ENCODE data around the gene AP1B1.
A peak's percentile ranks its signal among the peaks of the same experiment; 100 is the strongest.
"Not testable (repeated sequence)": the region's sequence is repeated elsewhere in the genome, so short reads cannot be mapped to it uniquely, and the experiment has no call there.

Gene AP1B1

DNA sequence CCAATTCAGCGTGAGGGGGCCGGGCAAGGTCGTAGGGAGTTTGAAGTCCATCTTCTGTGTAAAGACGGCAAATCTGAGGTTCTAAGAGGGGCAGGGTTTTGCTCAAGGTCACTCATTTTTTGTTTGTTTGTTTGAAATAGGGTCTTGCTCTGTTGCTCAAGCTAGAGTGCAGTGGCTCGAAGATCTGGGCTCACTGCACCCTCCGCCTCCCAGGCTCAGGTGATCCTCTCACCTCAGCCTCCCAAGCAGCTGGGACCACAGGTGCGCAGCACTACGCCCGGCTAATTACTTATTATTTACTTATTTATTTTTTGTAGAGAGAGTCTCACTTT, 355 bp upstream of the AP1B1 start:
- no peak for DNase-seq

DNA sequence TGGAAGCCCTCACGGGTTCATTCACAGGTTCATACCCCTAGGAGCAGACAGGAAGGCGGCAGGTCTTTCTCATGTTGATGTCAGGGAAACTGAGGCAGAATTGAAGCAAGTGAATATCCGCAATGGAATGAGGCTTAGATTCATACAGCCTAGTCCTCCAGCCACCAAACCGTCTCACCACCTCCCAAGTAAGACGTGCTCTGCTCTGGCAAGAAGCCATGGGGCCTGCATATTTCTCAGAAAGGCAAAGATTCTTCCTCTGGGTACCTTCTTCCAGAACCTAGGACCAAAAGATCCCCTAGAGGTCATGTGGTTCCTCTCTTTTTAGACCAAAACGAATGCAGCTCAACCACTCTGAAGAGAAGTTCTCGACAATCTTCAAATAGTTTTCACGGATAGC, 1.7 kb downstream of the AP1B1 start:
- no peak for DNase-seq

DNA sequence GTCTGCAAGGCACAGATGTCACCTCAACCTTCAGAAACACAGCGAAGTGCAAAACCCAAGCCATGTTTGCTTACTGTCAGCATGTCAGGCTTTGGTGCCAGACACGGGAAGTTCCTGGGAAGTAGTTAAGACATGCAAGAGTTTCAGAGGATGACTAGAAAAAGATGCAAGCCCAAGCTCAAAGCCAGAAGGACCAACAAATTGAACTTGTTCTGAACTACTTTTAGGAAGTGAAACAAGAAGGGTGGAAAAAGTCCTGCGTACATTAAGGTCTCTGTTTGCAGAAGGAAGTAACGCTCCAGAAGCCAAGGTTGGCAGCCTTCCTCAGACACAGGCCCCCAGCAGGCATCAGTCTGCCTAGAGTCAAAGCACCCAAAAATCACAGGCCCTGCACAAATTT, 2.6 kb downstream of the AP1B1 start:
- DNase-seq = peak in 5 of 51 donors; percentile 23 to 31 (median 28)

DNA sequence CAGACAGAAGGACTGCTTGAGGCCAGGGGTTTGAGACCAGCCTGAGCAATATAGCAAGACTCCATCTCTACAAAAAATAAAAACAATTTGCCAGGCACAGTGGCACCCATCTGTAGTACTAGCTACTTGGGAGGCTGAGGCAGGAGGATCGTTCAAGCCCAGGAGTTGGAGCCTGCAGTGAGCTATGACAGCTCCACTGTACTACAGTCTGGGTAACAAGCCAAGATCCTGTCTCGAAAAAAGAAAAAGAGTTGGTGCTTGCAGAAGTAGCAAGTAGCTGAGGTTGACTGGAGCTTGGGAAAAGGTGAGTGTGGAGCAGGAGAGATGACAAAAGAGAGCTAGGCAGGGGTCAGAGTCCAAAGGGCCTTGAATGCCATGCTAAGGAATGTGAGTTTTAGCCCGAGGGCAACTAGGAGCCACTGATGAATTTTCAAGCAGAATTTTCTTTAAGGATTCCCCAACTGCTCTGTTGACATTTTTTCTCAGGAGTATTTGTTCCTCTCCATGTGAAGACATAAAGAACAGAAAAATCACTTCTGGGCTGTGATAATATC, 3.1 kb downstream of the AP1B1 start:
- no peak for DNase-seq

GRCh38 chr22:29383740-29384139, 4.6 kb downstream of the AP1B1 start:
- DNase-seq = no peak

DNA sequence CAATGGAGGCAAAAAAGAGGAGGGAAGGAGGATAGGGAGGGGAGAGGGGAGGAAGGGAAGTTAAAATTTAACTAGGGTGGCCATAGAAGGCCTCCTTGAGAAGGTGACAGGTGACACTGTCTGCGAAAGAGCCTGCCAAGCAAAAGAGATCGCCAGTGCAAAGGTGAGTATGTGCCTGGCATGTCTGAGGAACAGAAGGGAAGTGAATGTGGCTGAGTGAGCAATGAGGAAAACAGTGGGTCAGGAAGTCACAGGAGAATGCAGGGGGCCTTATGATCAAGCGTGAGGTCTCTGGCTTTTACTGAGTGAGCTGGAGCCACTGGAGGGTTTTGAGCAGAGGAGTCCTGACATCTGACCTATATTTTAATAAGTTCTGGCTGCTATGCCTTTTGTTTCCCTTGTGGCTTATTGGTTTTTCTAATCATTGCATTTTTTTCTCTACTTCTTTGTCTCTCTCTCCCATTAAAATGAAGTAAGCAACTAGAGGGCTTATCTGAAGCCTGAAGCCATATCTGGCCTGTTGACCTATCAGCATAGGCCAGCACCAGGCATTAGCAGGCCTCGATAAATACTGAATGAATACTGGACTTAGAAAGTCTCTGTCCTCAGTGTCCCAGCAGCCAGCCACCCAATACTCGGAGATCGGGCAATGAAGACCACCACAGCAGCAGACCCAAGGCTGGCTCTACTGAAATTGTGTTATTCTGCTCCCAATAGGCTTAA, 5.6 kb downstream of the AP1B1 start:
- DNase-seq = no peak

GRCh38 chr22:29380856-29381255, 7.5 kb downstream of the AP1B1 start:
- no peak for DNase-seq

- no peak for DNase-seq
Observed at GRCh38 chr22:29380032-29380781, 8.2 kb downstream of the AP1B1 start.

DNA sequence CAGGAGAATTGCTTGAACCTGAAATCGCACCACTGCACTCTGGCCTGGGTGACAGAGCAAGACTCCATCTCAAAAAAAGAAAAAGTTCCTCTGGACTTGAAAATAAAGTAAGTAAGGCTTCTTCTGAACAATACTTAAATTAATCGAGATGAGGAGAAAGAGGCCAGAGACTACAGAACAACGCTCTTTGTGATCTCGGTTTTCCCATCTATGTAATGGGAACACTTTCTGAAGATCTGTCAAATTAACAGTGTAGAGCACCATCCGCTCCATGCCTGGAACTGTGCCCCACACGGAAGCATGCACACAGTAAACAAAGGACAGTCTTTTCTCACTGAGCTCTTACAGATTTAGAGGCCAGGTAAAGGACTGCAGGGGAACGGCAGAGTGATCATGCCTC, 9.1 kb downstream of the AP1B1 start:
- DNase-seq = no peak

DNA sequence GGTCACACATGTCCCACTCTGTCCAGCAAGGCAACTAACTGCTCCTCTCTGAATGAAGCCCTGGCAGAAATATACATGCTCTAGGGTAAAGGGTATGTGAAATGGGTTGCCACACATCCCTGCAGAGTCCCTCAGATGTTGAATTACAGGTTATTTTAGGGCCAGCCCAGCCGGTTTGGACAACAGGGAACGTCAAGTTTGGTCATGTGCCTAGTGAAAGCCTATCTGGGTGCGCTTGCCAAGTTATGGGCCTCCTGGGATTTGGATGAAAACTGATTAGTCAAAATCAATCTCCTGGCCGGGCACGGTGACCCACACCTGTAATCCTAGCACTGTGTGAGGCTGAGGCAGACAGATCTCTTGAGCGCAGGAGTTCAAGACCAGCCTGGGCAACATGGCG, 10.4 kb downstream of the AP1B1 start:
- DNase-seq = no peak

DNA sequence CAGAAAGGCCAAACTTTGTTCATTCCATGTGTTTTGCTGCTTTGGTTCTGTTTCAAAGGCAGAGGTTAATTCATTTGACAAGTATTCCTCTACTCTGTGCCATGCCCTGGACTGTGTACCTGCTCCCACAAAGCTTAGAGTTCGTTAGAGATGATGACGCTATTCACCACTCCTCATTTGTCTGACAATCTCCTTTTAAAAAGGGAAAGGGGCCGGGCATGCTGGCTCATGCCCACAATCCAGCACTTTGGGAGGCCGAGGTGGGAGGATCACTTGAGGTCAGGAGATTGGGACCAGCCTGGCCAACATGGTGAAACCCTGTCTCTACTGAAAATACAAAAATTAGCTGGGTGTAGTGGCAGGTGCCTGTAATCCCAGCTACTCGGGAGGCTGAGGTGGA, 11.7 kb downstream of the AP1B1 start:
- DNase-seq = not testable (repeated sequence)

DNA sequence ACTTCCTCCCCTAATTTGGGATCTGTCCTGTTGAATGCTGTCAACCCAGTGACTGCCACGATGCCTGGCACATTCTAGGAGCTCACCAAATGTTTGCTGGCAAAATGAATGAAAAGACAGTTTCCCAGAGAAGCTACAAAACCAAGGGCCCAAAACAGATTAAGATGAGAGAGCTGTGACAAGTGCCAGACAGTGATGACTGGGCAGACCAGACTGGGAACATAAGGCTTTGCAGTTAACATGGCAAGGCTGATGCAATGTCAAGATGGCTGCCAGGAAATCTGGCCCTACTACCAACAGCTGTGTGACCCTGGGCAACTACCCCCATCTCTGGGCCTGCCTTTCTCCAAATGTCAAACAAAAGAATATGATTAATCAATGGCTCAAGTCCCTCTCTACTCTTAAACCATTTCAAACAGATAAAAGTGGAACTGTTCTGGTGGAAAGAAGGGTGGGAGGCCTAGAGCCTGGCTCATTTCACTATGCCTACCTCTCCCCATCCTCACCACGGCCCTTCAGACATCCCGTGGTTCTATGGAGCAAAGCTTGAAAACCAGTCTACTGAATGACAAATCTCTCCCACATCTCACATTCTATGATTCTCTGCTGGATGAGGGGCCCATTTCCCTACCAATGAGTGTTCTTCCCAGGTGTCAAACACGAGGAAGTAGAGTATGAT, 12.8 kb downstream of the AP1B1 start:
- peak in 1 of 51 donors; percentile 53 for DNase-seq

DNA sequence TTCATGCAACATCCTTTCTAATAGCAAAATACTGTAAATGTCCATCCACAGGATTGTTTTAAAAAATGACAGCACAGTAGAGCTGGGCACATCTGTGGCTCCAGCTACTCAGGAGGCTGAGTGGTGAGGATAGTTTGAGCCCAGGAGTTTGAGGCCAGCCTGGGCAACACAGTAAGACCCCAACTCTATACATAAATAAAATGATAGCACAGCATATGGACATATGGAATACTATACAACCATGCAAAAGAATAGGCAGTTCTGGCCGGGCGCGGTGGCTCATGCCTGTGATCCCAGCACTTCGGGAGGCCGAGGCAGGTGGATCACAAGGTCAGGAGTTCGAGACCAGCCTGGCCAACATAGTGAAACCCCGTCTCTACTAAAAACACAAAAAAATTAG, 13.6 kb downstream of the AP1B1 start:
- DNase-seq = not testable (repeated sequence)

GRCh38 chr22:29374401-29374800, 14.0 kb downstream of the AP1B1 start:
- DNase-seq = no peak

DNA sequence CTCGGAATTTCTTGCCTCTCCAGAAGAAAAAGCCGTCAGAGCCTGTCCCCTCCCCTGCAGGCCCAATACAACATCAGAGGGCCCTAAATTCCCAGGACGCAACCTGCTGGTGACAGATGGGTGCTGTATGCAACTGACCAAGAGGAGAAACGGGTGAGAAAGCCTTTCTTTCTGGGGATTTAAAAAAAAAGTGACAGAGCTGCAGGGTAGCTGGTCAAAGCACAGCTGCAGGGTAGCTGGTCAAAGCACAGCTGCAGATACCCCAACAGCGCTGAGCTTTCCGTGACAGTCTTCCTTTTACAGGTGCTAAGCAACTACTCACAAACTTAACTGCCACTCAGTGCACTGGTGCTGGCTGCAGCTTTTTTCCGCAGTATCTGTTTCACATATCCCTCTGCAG, 17.8 kb downstream of the AP1B1 start:
- DNase-seq = no peak

DNA sequence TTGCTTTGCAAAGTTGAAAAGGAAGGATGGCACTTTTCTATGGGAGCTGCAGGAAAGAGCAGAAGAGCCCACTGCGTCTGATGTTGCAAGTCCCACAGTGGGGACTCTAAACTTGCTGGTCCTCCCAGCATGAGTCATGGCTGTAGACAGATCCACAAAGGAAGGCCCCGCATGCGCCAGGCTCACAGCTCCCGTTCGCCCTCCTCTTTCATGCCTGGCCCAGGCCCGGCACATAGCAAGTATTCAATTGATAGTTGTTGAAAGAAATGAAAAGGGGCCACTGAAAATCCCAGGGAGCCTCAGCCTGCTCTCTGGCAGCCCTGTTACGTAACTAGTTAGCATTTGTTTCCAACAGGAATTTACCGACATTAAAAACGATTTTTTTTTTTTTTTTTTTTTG, 18.9 kb downstream of the AP1B1 start:
- DNase-seq = peak in 48 of 51 donors; percentile 7 to 89 (median 52)

DNA sequence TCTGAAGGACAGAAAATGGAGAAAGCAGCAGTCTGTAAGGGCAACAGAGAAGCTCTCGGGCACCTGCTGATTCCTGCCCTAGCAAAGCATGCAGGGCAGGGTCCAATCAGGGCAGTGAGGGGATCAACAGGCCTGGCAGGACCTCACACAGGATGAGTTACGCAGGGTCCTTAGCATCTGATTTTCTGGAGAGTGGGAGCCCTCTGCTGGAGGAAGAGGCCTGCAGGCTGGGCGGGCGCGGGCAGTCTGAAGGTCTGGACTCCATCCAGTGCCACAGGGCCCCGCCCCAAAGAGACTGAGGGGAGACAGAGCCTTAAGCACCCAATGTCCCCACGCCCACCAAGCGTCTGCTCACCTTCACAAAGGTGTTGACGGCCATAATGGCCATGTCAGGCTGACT, 28.9 kb downstream of the AP1B1 start:
- peak in 38 of 51 donors; percentile 9 to 69 (median 38) for DNase-seq

- DNase-seq = not testable (repeated sequence)
Observed at GRCh38 chr22:29357193-29357890, 31.0 kb downstream of the AP1B1 start.

DNA sequence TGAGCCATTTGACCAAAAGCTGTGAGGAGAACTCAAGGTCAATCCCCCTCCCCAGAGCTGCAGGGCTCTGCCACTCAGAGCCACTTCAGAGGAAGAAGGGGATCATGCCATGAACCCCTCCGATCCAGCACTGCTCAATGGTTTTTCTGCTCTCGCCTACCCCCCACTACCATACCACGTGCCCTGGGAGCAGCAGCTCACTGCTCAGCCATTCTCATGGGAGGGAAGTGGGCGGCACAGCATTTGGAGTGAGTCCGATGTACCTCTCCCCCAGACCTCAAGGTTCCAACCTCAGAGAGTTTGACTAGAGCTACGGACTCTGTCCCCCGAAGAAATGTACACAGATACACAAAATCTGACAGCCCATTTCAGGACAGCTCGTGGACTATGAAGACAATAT, 34.5 kb downstream of the AP1B1 start:
- no peak for DNase-seq

DNA sequence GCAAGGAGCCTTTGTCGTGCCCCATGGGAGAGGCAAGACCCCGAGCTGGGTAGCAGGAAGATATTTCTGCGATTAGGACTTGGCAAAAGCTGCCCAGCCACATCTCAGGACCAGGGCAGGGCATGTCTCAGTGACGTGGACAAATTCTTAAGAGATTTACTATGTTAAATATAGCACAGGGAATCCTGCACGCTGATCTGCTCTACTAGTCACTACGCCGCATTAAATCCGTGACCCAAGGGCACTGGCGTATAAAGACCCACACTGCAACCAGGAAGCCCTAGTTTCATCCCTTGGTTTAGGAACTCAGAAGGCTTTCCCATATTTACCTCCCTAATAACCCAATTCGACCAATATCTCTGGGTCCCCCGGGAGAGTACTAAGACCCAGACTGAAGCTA, 35.1 kb downstream of the AP1B1 start:
- DNase-seq = no peak

DNA sequence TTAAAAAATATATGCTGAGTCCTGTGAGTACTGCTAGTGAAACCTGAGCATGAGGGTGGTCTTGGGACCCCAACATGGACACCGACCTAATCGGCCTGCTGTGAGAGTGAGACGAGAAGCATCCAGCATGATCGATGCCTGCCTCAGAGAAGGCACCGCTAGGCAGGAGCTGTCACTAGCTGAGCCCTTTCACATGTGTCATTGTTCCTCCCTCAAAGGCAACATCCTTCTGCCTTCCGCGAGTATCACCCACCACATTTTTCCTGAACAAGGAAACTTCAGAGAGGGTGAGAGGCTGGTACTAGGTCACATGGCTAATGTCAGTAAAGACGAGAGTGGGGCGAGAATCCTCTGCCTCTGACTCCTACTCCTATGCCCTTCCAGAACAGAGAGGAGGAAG, 35.6 kb downstream of the AP1B1 start:
- no peak for DNase-seq

GRCh38 chr22:29351891-29352290, 36.5 kb downstream of the AP1B1 start:
- DNase-seq = no peak
